Measurements from ENCODE around the gene CREBBP. TPM values are rescaled to one million over a fixed set of nuclear protein-coding genes. Genes with fewer than 3 reads are reported as not detected.

The CREBBP gene
- total and polyA plus RNA-seq, 2 donors from 2014 or later = 5.9 to 74.6 TPM

- no peaks in the 10 kb centered on the region for H3K36me3 ChIP-seq (ENCODE audit: control insufficient read depth in 2 of 3, insufficient read depth in 3 of 3, low read length in 3 of 3)
- no peak for DNase-seq
- no peaks in the 10 kb centered on the region for H3K27me3 ChIP-seq (ENCODE audit: control insufficient read depth, insufficient read depth, low read length)
- no peak overlapping the region for H3K9ac ChIP-seq (ENCODE audit: low read length in 3 of 3)
- peaks cover 0 to 10% (median 6%) of the 10 kb centered on the region in 3 donors for H3K4me1 ChIP-seq (ENCODE audit: control insufficient read depth in 2 of 3, insufficient read depth in 2 of 3, low read depth in 1 of 3, low read length in 3 of 3)
- TF ChIP-seq CTCF (IDR thresholded peaks at IDR 0.05; ENCODE audit: borderline replicate concordance, extremely low read depth, insufficient read depth) = no peak
- no peaks in the 10 kb centered on the region for H3K9me3 ChIP-seq (ENCODE audit: control insufficient read depth in 2 of 3, insufficient read depth in 1 of 3, low read length in 3 of 3)
- FAIRE-seq = no peak
- intact Hi-C loops (cut with DNase I) = no loop called here
- H3K4me3 ChIP-seq (ENCODE audit: low read length in 3 of 3) = no peak overlapping the region
- no peak overlapping the region for H3K27ac ChIP-seq (ENCODE audit: low read depth in 2 of 2, low read length in 2 of 2)
Observed at GRCh38 chr16:3839402-3840184, 40.9 kb downstream of the CREBBP start.

GRCh38 chr16:3838600-3839401, 41.7 kb downstream of the CREBBP start:
- no peak for FAIRE-seq
- no peak overlapping the region for H3K4me3 ChIP-seq (ENCODE audit: low read length in 3 of 3)
- H3K4me1 ChIP-seq (ENCODE audit: control insufficient read depth in 2 of 3, insufficient read depth in 2 of 3, low read depth in 1 of 3, low read length in 3 of 3) = peaks cover 0 to 10% (median 6%) of the 10 kb centered on the region in 3 donors
- H3K27me3 ChIP-seq (ENCODE audit: control insufficient read depth, insufficient read depth, low read length) = no peaks in the 10 kb centered on the region
- H3K9me3 ChIP-seq (ENCODE audit: control insufficient read depth in 2 of 3, insufficient read depth in 1 of 3, low read length in 3 of 3) = no peaks in the 10 kb centered on the region
- H3K36me3 ChIP-seq (ENCODE audit: control insufficient read depth in 2 of 3, insufficient read depth in 3 of 3, low read length in 3 of 3) = no peaks in the 10 kb centered on the region
- no peak overlapping the region for H3K27ac ChIP-seq (ENCODE audit: low read depth in 2 of 2, low read length in 2 of 2)
- DNase-seq = no peak
- TF ChIP-seq CTCF (IDR thresholded peaks at IDR 0.05; ENCODE audit: borderline replicate concordance, extremely low read depth, insufficient read depth) = no peak
- H3K9ac ChIP-seq (ENCODE audit: low read length in 3 of 3) = no peak overlapping the region
- intact Hi-C loops (cut with DNase I) = no loop called here

- intact Hi-C loops (cut with DNase I) = no loop called here
- Histone ChIP-seq H3K27me3 (ENCODE audit: control insufficient read depth, insufficient read depth, low read length) (no peaks in the 10 kb centered on the region), H3K27ac (ENCODE audit: low read depth in 2 of 2, low read length in 2 of 2) (no peak overlapping the region), H3K4me1 (ENCODE audit: control insufficient read depth in 2 of 3, insufficient read depth in 2 of 3, low read depth in 1 of 3, low read length in 3 of 3) (peaks cover 0 to 10% (median 6%) of the 10 kb centered on the region in 3 donors), H3K36me3 (ENCODE audit: control insufficient read depth in 2 of 3, insufficient read depth in 3 of 3, low read length in 3 of 3) (no peaks in the 10 kb centered on the region), H3K9me3 (ENCODE audit: control insufficient read depth in 2 of 3, insufficient read depth in 1 of 3, low read length in 3 of 3) (no peaks in the 10 kb centered on the region), H3K9ac (ENCODE audit: low read length in 3 of 3) (no peak overlapping the region), H3K4me3 (ENCODE audit: low read length in 3 of 3) (no peak overlapping the region)
- DNase-seq (no peak), FAIRE-seq (no peak)
- TF ChIP-seq CTCF (IDR thresholded peaks at IDR 0.05; ENCODE audit: borderline replicate concordance, extremely low read depth, insufficient read depth) = no peak
Observed at GRCh38 chr16:3837851-3838586, 42.5 kb downstream of the CREBBP start.

All from kidney (tissue), 14 donors.